ENCODE data around the gene OARD1.

DNA sequence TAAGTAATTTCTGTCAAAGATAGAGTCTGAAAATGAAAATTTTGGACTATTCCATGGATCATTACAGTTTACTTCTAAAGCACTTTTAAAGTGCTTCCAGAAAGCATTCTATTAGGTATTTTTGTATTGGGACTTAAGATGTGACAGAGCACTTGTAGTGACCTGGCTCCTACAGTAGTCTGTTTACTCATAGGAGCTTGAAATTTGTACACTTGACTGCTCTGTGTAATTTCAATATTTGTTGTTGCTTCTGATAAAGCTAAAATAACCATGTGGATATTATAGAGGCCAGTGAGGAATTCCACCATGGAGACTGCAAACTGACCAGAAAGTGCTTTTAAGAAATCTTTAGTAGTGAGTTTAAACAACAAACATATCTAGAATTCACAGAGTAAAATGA is 10.9 kb upstream of the OARD1 start:
- TF ChIP-seq, protein P1, sequence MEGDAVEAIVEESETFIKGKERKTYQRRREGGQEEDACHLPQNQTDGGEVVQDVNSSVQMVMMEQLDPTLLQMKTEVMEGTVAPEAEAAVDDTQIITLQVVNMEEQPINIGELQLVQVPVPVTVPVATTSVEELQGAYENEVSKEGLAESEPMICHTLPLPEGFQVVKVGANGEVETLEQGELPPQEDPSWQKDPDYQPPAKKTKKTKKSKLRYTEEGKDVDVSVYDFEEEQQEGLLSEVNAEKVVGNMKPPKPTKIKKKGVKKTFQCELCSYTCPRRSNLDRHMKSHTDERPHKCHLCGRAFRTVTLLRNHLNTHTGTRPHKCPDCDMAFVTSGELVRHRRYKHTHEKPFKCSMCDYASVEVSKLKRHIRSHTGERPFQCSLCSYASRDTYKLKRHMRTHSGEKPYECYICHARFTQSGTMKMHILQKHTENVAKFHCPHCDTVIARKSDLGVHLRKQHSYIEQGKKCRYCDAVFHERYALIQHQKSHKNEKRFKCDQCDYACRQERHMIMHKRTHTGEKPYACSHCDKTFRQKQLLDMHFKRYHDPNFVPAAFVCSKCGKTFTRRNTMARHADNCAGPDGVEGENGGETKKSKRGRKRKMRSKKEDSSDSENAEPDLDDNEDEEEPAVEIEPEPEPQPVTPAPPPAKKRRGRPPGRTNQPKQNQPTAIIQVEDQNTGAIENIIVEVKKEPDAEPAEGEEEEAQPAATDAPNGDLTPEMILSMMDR (IDR thresholded peaks at IDR 0.05), result no peak
- TF ChIP-seq POLR2A (IDR thresholded peaks at IDR 0.05), result no peak

Data from body of pancreas (tissue), 4 donors.